ENCODE measurements around the gene MRPL1. TPM values are rescaled to one million over a fixed set of nuclear protein-coding genes. Genes with fewer than 3 reads are reported as not detected.

The MRPL1 gene
- total and polyA plus RNA-seq, 2 donors (not counting 3 experiments of a cell fraction or from before 2014, with no cell fraction given): 11.5 to 42.9 TPM

DNA sequence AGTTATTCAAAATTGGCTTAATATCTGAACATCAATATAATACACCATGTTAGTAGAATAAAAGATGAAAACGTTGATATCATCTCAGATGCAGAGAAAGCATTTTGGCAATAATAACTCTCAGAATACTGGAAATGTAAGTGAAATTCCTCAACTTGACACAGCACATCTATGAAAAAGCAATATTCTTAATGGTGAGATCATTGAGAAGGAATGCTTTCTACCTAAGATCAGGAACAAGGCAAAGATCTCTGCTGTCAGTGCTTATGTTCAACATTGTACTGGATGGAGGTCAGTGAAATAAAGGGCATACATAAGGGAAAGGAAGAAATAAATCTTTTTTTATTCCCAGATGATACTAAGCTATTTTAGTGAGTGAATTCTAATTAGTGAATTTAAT lies 40.6 kb downstream of the MRPL1 start:
- Histone ChIP-seq H3K9me1 (replicated peaks; ENCODE audit: control insufficient read depth, extremely low read depth, insufficient read depth, low read length) (no peaks in the 10 kb centered on the region), H3K4me1 (ENCODE audit: control insufficient read depth, extremely low read depth, insufficient read depth, low read length) (no peaks in the 10 kb centered on the region), H3K27ac (ENCODE audit: insufficient read depth, low read depth, low read length) (no peak overlapping the region), H3K4me3 (replicated peaks in 1 of 3; ENCODE audit: insufficient read depth in 1 of 3, low read depth in 1 of 3, low read length in 3 of 3) (no peak overlapping the region), H3K36me3 (ENCODE audit: control insufficient read depth in 2 of 2, extremely low read depth in 1 of 2, insufficient read depth in 2 of 2, low read length in 2 of 2) (no peaks in the 10 kb centered on the region), H3K27me3 (ENCODE audit: control insufficient read depth in 2 of 2, insufficient read depth in 2 of 2, low read length in 2 of 2) (no peaks in the 10 kb centered on the region), H3K79me2 (ENCODE audit: control insufficient read depth, insufficient read depth, low read length) (no peaks in the 10 kb centered on the region), H2AFZ (ENCODE audit: low read depth, low read length) (no peak overlapping the region), H4K20me1 (replicated peaks; ENCODE audit: control insufficient read depth, extremely low read depth, insufficient read depth, low read length) (no peaks in the 10 kb centered on the region), H3K9me3 (replicated peaks; ENCODE audit: control insufficient read depth, insufficient read depth, low read length) (no peaks in the 10 kb centered on the region), H3K9ac (replicated peaks; ENCODE audit: extremely low read depth, insufficient read depth, low read length) (no peak overlapping the region), H3K4me2 (ENCODE audit: insufficient read depth, low read length) (no peak overlapping the region)
- TF ChIP-seq, protein P1, sequence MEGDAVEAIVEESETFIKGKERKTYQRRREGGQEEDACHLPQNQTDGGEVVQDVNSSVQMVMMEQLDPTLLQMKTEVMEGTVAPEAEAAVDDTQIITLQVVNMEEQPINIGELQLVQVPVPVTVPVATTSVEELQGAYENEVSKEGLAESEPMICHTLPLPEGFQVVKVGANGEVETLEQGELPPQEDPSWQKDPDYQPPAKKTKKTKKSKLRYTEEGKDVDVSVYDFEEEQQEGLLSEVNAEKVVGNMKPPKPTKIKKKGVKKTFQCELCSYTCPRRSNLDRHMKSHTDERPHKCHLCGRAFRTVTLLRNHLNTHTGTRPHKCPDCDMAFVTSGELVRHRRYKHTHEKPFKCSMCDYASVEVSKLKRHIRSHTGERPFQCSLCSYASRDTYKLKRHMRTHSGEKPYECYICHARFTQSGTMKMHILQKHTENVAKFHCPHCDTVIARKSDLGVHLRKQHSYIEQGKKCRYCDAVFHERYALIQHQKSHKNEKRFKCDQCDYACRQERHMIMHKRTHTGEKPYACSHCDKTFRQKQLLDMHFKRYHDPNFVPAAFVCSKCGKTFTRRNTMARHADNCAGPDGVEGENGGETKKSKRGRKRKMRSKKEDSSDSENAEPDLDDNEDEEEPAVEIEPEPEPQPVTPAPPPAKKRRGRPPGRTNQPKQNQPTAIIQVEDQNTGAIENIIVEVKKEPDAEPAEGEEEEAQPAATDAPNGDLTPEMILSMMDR (IDR thresholded peaks at IDR 0.05; ENCODE audit: extremely low read depth in 1 of 2, insufficient read depth in 1 of 2, low read depth in 1 of 2, low read length in 2 of 2): no peak
- TF ChIP-seq GATA2 (IDR thresholded peaks at IDR 0.05; ENCODE audit: insufficient read depth, insufficient read length, low read depth, low read length) (no peak), POLR2A (IDR thresholded peaks at IDR 0.05; ENCODE audit: low read depth, low read length) (no peak), EZH2 (IDR thresholded peaks at IDR 0.05; ENCODE audit: borderline replicate concordance, low read depth, low read length, severe bottlenecking) (no peak), MAX (IDR thresholded peaks at IDR 0.05; ENCODE audit: insufficient read depth, insufficient read length) (no peak), FOS (IDR thresholded peaks at IDR 0.05; ENCODE audit: borderline replicate concordance, insufficient read depth, low read length) (no peak), JUN (IDR thresholded peaks at IDR 0.05; ENCODE audit: borderline replicate concordance, insufficient read depth, insufficient read length, low read depth) (no peak), POLR2AphosphoS5 (IDR thresholded peaks at IDR 0.05; ENCODE audit: insufficient read depth, low read depth, low read length) (no peak), MYC (IDR thresholded peaks at IDR 0.05; ENCODE audit: low read depth, low read length) (no peak)
- POLR2A ChIA-PET: no interaction called here
- dilution Hi-C loops (cut with MboI; ENCODE audit: extremely low pct_ligation_motif_present, low sequenced_read_pairs): no loop called here
- DNase-seq (ENCODE audit: low read depth, low spot score) (no peak), FAIRE-seq (no peak)
- CTCF ChIA-PET: interaction anchor here (2.2 kb wide), 1 partner anchor 8 kb away, joined by 13 read pairs; no protein-coding TSS in a partner anchor
- intact Hi-C loops (cut with micrococcal nuclease): no loop called here
- BruUV-seq (replicated peaks): no TSS peak

Measured in endothelial cell of umbilical vein (primary cell).